GM10266 (cell line): ENCODE measurements around the gene PCYT1B.
"Not testable (repeated sequence)": the region's sequence is repeated elsewhere in the genome, so short reads cannot be mapped to it uniquely, and the experiment has no call there.

Experiments used
- DNase-seq: peaks from one replicate; pipeline ENCODE4 v3.0.0; 2012; ENCODE audit errors: extremely low spot score
- TF ChIP-seq, protein P1 (sequence below): IDR thresholded peaks from 2 replicates; pipeline ENCODE4 v1.5.1; 2012; ENCODE audit warnings: mild to moderate bottlenecking, low read depth; ENCODE audit not compliant: control insufficient read depth, insufficient read depth; ENCODE audit errors: missing control alignments

PCYT1B gene

DNA sequence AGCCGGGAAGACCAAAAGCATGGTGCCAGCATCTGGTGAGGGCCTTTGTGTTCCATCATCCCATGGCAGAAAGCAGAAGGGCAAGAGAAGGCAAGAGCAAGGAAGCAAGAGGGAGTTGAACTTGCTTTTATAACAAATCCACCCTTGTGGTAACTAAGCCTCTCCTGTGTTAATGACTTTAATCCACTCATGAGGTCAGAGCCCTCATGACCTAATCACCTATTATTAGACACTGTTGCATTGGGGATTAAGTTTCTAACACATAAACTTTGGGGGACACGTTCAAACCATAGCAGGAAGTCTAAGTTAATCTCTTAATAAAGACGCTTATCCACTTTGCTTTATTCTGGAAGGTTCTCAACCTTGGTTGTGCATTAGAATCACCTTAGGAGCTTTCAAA is 12.5 kb upstream of the PCYT1B start:
- DNase-seq, result no peak
- TF ChIP-seq, protein P1, sequence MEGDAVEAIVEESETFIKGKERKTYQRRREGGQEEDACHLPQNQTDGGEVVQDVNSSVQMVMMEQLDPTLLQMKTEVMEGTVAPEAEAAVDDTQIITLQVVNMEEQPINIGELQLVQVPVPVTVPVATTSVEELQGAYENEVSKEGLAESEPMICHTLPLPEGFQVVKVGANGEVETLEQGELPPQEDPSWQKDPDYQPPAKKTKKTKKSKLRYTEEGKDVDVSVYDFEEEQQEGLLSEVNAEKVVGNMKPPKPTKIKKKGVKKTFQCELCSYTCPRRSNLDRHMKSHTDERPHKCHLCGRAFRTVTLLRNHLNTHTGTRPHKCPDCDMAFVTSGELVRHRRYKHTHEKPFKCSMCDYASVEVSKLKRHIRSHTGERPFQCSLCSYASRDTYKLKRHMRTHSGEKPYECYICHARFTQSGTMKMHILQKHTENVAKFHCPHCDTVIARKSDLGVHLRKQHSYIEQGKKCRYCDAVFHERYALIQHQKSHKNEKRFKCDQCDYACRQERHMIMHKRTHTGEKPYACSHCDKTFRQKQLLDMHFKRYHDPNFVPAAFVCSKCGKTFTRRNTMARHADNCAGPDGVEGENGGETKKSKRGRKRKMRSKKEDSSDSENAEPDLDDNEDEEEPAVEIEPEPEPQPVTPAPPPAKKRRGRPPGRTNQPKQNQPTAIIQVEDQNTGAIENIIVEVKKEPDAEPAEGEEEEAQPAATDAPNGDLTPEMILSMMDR, result no peak

DNA sequence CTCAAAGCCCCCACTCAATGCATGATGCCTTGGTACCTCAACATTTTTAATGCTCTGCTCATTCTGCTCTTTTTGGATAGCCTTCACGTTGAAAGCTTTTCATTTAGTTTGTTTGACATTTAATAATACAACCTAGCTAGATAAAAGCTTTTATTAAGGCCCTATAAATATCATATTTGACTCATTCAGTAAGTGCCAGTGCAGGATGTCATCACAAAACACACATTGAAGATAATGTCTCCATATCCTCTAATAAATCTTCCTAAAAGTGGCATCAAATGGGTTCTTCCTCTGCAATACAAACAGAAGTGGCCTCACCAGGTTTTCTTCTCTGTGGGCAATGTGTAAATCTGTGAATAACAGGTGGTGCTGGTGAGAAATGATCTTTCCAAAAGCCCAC is 12.0 kb upstream of the PCYT1B start:
- DNase-seq, result no peak

DNA sequence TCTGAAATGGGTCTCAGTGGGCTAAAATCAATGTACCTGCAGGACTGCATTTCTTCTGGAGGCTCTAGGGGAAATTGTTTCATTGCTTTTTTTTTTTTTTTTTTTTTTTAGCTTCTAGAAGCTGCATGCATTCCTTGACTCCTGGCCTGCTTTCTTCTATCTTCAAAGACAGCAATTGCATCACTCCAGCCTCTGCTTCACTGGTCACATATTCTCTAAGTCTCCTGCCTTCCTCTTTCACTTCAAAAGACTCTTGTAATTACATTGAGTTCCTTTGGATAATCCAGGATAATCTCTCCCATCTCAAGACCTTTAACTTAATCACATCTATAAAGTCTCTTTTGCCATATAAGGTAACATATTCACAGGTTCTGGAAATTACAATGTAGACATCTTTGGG is 11.3 kb upstream of the PCYT1B start:
- TF ChIP-seq, protein P1, result no peak
- no peak for DNase-seq

More for the DNA sequence above, 12.0 kb upstream of the PCYT1B start:
- TF ChIP-seq, protein P1, result no peak

DNA sequence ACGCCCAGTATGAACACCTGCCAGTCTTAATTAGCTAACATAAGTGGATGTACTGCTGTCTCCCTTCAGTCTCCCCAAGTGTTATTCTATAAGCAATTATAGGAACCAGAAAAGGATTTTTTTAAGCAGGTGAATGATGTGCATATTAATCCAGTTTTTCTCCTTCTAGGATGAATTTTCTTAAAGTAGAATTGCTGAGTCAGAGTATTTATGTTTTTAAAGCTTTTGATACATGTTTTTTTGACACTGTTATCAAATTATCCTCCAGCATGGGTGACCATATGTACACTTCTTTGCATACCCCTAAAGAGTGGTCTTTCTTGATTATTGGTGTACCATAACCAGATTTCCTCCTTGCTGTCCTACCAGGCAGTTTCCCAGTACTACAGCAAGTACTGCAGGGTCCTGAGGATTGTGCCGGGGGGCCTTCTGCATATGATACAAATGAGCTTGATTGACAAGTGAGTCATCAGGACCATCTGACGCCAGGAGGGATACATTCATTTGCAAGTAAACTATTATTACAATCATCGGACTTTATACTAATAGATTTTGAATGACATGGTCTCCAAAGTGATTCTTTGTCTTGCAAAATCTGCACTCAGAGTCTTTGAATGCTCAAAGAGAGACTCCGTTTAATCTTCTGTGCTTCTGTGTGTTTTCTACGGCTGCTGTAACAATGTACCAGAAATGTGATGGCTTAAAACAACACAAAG is 10.7 kb upstream of the PCYT1B start:
- DNase-seq, result no peak
- TF ChIP-seq, protein P1, result no peak

DNA sequence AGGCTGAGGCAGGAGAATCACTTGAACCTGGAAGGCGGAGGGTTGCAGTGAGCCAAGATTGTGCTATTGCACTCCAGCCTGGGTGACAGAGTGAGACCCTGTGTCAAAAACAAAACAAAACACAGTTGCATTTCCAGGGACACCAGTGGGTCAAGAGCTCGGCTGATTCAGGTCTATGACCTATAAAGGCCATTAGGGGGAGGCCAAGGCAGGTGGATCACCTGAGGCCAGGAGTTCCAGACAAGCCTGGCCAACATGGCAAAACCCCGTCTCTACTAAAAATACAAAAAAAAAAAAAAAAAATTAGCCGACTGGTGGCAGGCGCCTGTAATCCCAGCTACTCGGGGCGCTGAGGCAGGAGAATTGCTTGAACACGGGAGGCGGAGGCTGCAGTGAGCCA is 8.5 kb upstream of the PCYT1B start:
- not testable (repeated sequence) for DNase-seq

DNA sequence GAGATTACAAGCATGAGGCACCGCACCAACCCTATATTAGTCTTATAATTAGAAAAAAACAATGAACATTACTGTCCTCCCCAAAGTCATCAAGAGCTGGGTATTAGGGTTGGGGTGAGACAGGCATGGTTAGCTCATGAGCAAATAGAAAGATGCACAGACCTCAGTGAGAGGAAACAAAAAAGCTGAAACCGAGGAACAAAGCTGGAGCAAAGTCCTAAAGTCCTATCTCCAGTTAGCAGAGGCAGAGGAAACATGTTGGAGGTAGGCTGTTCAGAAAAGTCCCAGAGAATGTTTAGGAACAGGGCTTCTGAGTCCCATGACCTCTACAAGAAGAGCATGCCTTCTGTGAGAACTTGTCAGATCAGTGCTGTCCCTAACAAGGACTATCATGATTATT is 4.6 kb upstream of the PCYT1B start:
- DNase-seq, result no peak
- TF ChIP-seq, protein P1, result no peak

DNA sequence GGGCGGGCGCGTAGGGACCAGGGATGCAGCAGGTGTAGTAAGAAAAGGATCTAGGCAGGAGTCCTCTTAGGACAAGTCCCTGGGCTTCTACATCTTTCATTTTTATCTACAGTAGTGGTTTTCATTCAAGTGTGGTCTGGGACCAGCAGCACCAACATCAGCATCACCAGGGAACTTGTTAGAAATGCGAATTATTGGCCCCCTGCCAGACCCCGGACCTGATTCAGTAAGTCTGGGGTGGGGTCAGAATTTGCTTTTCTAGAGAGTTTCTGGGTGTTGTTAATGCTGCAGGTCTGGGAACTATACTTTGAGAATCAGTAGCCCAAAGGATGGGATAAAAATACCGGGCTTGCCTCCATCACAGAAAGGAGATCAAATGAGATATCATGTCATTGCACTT is 1.3 kb upstream of the PCYT1B start:
- TF ChIP-seq, protein P1, result no peak
- no peak for DNase-seq

DNA sequence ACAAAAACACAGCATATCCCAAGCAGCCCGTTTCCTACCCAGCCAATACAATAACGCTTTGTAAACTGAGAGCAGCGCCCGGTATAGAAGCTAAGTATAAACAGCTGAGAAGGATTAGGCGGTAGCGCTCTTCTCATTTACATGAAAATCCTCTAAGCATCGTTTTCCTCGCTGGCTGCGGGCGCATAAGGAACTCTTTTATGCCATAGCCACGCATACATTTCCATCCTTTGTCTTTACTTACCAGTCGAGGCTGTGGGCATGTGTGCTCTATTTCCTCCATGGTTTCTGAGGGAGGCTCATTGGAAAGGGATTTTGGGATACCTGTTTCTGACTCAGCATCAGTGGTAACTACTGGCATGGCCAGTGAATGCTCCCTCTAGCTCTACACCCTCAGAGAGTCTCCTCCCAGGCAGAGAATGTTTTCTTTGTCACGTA is 383 bp downstream of the PCYT1B start:
- TF ChIP-seq, protein P1, result no peak
- DNase-seq, result no peak
